Keratinocyte (primary cell): ENCODE data around the gene CASZ1. TPM values are rescaled to one million over a fixed set of nuclear protein-coding genes. Genes with fewer than 3 reads are reported as not detected.

Experiments
- DNase-seq: peaks from one replicate; pipeline ENCODE4 v3.0.0-alpha.2; 2011; ENCODE audit warnings: low read depth, missing footprints, low spot score
- FAIRE-seq: peaks from 2 replicates; lab custom pipeline; 2011; peaks lifted over from hg19 to GRCh38; lab: Jason Lieb, UNC
- H2AFZ ChIP-seq: 2 replicates; pipeline ENCODE4 v1.6.0; 2012; ENCODE audit warnings: low read length, control low read depth, inconsistent platforms; ENCODE audit not compliant: control insufficient read depth
- H3K27ac ChIP-seq: 2 replicates; pipeline ENCODE4 v1.5.1; 2011; ENCODE audit warnings: low read length; ENCODE audit not compliant: control insufficient read depth, insufficient read depth
- H3K27me3 ChIP-seq: 3 replicates; pipeline ENCODE4 v1.6.0; 2011; ENCODE audit warnings: low read length; ENCODE audit not compliant: control insufficient read depth, insufficient read depth; ENCODE audit errors: extremely low read depth
- H3K36me3 ChIP-seq, 2 experiments: 2 replicates in 1 of 2; 3 replicates in 1 of 2; pipeline ENCODE4 v1.5.1; 2011; ENCODE audit warnings: low read length in 2 of 2, mild to moderate bottlenecking in 1 of 2; ENCODE audit not compliant: control insufficient read depth in 2 of 2, insufficient read depth in 2 of 2; ENCODE audit errors: extremely low read depth in 1 of 2
- H3K4me1 ChIP-seq: 3 replicates; pipeline ENCODE4 v1.5.1; 2011; ENCODE audit warnings: low read length; ENCODE audit not compliant: control insufficient read depth, insufficient read depth; ENCODE audit errors: extremely low read depth
- H3K4me2 ChIP-seq: 3 replicates; pipeline ENCODE4 v1.6.0; 2011; ENCODE audit warnings: low read depth, low read length; ENCODE audit not compliant: control insufficient read depth, insufficient read depth; ENCODE audit errors: extremely low read depth
- H3K4me3 ChIP-seq, 3 experiments: fragments of 200-600 bp in 1 of 3; sonication (generic) in 1 of 3; 2 replicates in 2 of 3; 3 replicates in 1 of 3; pipeline ENCODE4 v1.5.1; 2011 to 2016; ENCODE audit warnings: low read length in 3 of 3, mild to moderate bottlenecking in 3 of 3, control low read depth in 2 of 3, inconsistent platforms in 1 of 3, low read depth in 1 of 3, mixed read lengths in 1 of 3, mixed run types in 1 of 3, moderate library complexity in 1 of 3; ENCODE audit not compliant: control insufficient read depth in 2 of 3, insufficient read depth in 2 of 3; ENCODE audit errors: extremely low read depth in 1 of 3
- H3K79me2 ChIP-seq: 2 replicates; pipeline ENCODE4 v1.6.0; 2012; ENCODE audit warnings: low read length; ENCODE audit not compliant: control insufficient read depth, insufficient read depth
- H3K9ac ChIP-seq: 3 replicates; pipeline ENCODE4 v1.6.0; 2011; ENCODE audit warnings: low read length; ENCODE audit not compliant: control insufficient read depth, insufficient read depth; ENCODE audit errors: extremely low read depth
- H3K9me1 ChIP-seq: 3 replicates; pipeline ENCODE4 v1.6.0; 2011; ENCODE audit warnings: low read length; ENCODE audit not compliant: control insufficient read depth, insufficient read depth; ENCODE audit errors: extremely low read depth
- H3K9me3 ChIP-seq: 2 replicates; pipeline ENCODE4 v1.5.1; 2012; ENCODE audit warnings: low read depth, low read length; ENCODE audit not compliant: control insufficient read depth
- H4K20me1 ChIP-seq: 3 replicates; pipeline ENCODE4 v1.6.0; 2011; ENCODE audit warnings: low read length; ENCODE audit not compliant: control insufficient read depth, insufficient read depth; ENCODE audit errors: extremely low read depth
- CTCF ChIP-seq, 3 experiments: IDR thresholded peaks in 1 of 3; conservative IDR thresholded peaks in 1 of 3; optimal IDR thresholded peaks in 1 of 3; 2 replicates in 2 of 3; 3 replicates in 1 of 3; pipeline versions ENCODE3 to v1.5.1; 2011; ENCODE audit warnings: low read length in 3 of 3, mild to moderate bottlenecking in 3 of 3, moderate library complexity in 2 of 3, control low read depth in 1 of 3, inconsistent platforms in 1 of 3; ENCODE audit not compliant: insufficient read depth in 2 of 3; ENCODE audit errors: extremely low read depth in 1 of 3
- EZH2 ChIP-seq: IDR thresholded peaks from one replicate; pipeline ENCODE4 v1.6.1; 2012; ENCODE audit warnings: inconsistent platforms, mild to moderate bottlenecking, low read length, moderate library complexity
- dilution Hi-C: fragments of 300-500 bp; cut with MboI; formaldehyde crosslinking; loops from one replicate; pipeline ENCODE4 v1.7.0; 2020; ENCODE audit warnings: low sequenced_read_pairs; ENCODE audit not compliant: extremely low pct_ligation_motif_present
- polyA plus RNA-seq, 5 experiments: library from polyadenylated mRNA; depleted of rRNA in 3 of 5; stranded (reverse) in 3 of 5; stranded (forward) in 1 of 5; unstranded in 1 of 5; fragments of >200 nt; gene quantifications; 1 replicate in 1 of 5; 2 replicates in 3 of 5; 3 replicates in 1 of 5; pipeline versions ENCODE4 v1.2.1 to v1.2.3, GENCODE V29; 2011 to 2012; ENCODE audit warnings: missing spikeins in 2 of 5, low read depth in 1 of 5, low replicate concordance in 1 of 5

Gene CASZ1
- polyA plus RNA-seq, 1 donor (not counting 4 experiments of a cell fraction or from before 2014, with no cell fraction given) = 2.8 TPM

- TF ChIP-seq EZH2 (no peak), CTCF (optimal IDR thresholded peaks at IDR 0.05 in 1 of 3, IDR thresholded peaks at IDR 0.05 in 1 of 3, conservative IDR thresholded peaks at IDR 0.05 in 1 of 3; ENCODE audit: extremely low read depth in 1 of 3, insufficient read depth in 2 of 3, low read length in 3 of 3) (no peak)
- Histone ChIP-seq H2AFZ (no peak overlapping the region), H3K79me2 (peaks cover 6% of the 10 kb centered on the region), H3K9me1 (no peaks in the 10 kb centered on the region), H4K20me1 (no peaks in the 10 kb centered on the region), H3K27ac (no peak overlapping the region), H3K4me3 (no peak overlapping the region), H3K36me3 (peaks cover 0 to 6% of the 10 kb centered on the region in 2 experiments), H3K4me2 (no peak overlapping the region), H3K9me3 (no peaks in the 10 kb centered on the region), H3K27me3 (no peaks in the 10 kb centered on the region), H3K4me1 (peaks cover 7% of the 10 kb centered on the region), H3K9ac (no peak overlapping the region)
- DNase-seq = no peak
- FAIRE-seq = no peak
- dilution Hi-C loops = no loop called here
Observed at GRCh38 chr1:10759413-10760200, 36.8 kb downstream of the CASZ1 start.

- TF ChIP-seq CTCF (optimal IDR thresholded peaks at IDR 0.05 in 1 of 3, IDR thresholded peaks at IDR 0.05 in 1 of 3, conservative IDR thresholded peaks at IDR 0.05 in 1 of 3; ENCODE audit: extremely low read depth in 1 of 3, insufficient read depth in 2 of 3, low read length in 3 of 3) (no peak), EZH2 (no peak)
- DNase-seq (no peak), FAIRE-seq (peak; percentile 62)
- no peak overlapping the region for H2AFZ ChIP-seq
- no peaks in the 10 kb centered on the region for H3K9me3 ChIP-seq
- no peak overlapping the region for H3K4me2 ChIP-seq
- H3K9me1 ChIP-seq = no peaks in the 10 kb centered on the region
- dilution Hi-C loops = no loop called here
- H3K79me2 ChIP-seq = no peaks in the 10 kb centered on the region
- no peak overlapping the region for H3K27ac ChIP-seq
- H3K4me1 ChIP-seq = peaks cover 7% of the 10 kb centered on the region
- H3K4me3 ChIP-seq = no peak overlapping the region
- no peak overlapping the region for H3K9ac ChIP-seq
- no peaks in the 10 kb centered on the region for H4K20me1 ChIP-seq
- no peaks in the 10 kb centered on the region for H3K27me3 ChIP-seq
- H3K36me3 ChIP-seq = peaks cover 0 to 6% of the 10 kb centered on the region in 2 experiments
Observed at GRCh38 chr1:10756842-10757241, 39.6 kb downstream of the CASZ1 start.
